WTC11 (cell line): ENCODE results near the gene OR3A2. TPM values are rescaled to one million over a fixed set of nuclear protein-coding genes. Genes with fewer than 3 reads are reported as not detected.

Experiments used
- ATAC-seq: fragments of 200-7000 bp; cut with Tn5 transposase; 2 replicates; pipeline ENCODE4 v1.10.0; 2021; ENCODE audit warnings: mild to moderate bottlenecking, moderate library complexity
- CTCF ChIA-PET: fragments of 300-600 bp; sonication (Branson Sonifier 250); formaldehyde crosslinking; loops from one replicate; lab custom pipeline; 2021; ENCODE audit warnings: antibody characterized with exemption; lab: Charles Lee
- POLR2A ChIA-PET: fragments of 350-600 bp; sonication (Branson Sonifier 250); formaldehyde crosslinking; loops from one replicate; lab custom pipeline; 2021; ENCODE audit warnings: antibody characterized with exemption; lab: Charles Lee
- DNase-seq: peaks from one replicate; pipeline ENCODE4 v3.0.0; 2021; ENCODE audit warnings: low spot score
- H3K27ac Mint-ChIP-seq: 2 replicates; pipeline ENCODE4 v1.8.0; 2021; ENCODE audit warnings: mixed read lengths
- H3K27me3 Mint-ChIP-seq: 2 replicates; pipeline ENCODE4 v1.8.0; 2021; ENCODE audit warnings: low read depth, mild to moderate bottlenecking, moderate library complexity, mixed read lengths
- H3K36me3 Mint-ChIP-seq: 2 replicates; pipeline ENCODE4 v1.8.0; 2021; ENCODE audit warnings: mixed read lengths
- H3K4me1 Mint-ChIP-seq: 2 replicates; pipeline ENCODE4 v1.8.0; 2022; ENCODE audit warnings: mixed read lengths
- H3K4me3 Mint-ChIP-seq: 2 replicates; pipeline ENCODE4 v1.8.0; 2021; ENCODE audit warnings: mild to moderate bottlenecking, moderate library complexity, mixed read lengths
- H3K9me3 Mint-ChIP-seq: 2 replicates; pipeline ENCODE4 v1.8.0; 2021; ENCODE audit warnings: mixed read lengths
- CREB1 ChIP-seq: sonication (generic); formaldehyde crosslinking; IDR thresholded peaks from 2 replicates; pipeline ENCODE4 v1.8.0; 2023; ENCODE audit warnings: mild to moderate bottlenecking, missing genetic modification reagents
- CREM ChIP-seq: sonication (generic); formaldehyde crosslinking; IDR thresholded peaks from 2 replicates; pipeline ENCODE4 v1.8.1; 2022; ENCODE audit warnings: mild to moderate bottlenecking, missing genetic modification reagents, moderate library complexity
- ELF4 ChIP-seq: sonication (generic); formaldehyde crosslinking; IDR thresholded peaks from 2 replicates; pipeline ENCODE4 v1.8.1; 2022; ENCODE audit warnings: low read depth, mild to moderate bottlenecking, moderate library complexity, missing genetic modification reagents
- EMX1 ChIP-seq: fragments of 250-450 bp; sonication (Bioruptor Pico); IDR thresholded peaks from 2 replicates; pipeline ENCODE4 v1.8.0; 2021; ENCODE audit warnings: mild to moderate bottlenecking
- FOXP1 ChIP-seq: sonication (generic); formaldehyde crosslinking; IDR thresholded peaks from 2 replicates; pipeline ENCODE4 v1.8.0; 2022; ENCODE audit warnings: missing genetic modification reagents, mild to moderate bottlenecking, moderate library complexity, borderline replicate concordance
- GTF2I ChIP-seq: fragments of 250-450 bp; sonication (Bioruptor Pico); conservative IDR thresholded peaks from 2 replicates; pipeline ENCODE4 v1.4.0; 2021; ENCODE audit warnings: mild to moderate bottlenecking
- MYBL2 ChIP-seq: sonication (generic); formaldehyde crosslinking; IDR thresholded peaks from 2 replicates; pipeline ENCODE4 v1.8.1; 2023; ENCODE audit warnings: mild to moderate bottlenecking, moderate library complexity, missing genetic modification reagents
- NFYB ChIP-seq: sonication (generic); formaldehyde crosslinking; conservative IDR thresholded peaks from 2 replicates; pipeline ENCODE4 v1.8.0; 2022; ENCODE audit warnings: low read depth, missing genetic modification reagents
- NR2C2 ChIP-seq: sonication (generic); formaldehyde crosslinking; IDR thresholded peaks from 2 replicates; pipeline ENCODE4 v1.8.0; 2022; ENCODE audit warnings: mild to moderate bottlenecking, missing genetic modification reagents
- SP1 ChIP-seq: sonication (generic); formaldehyde crosslinking; conservative IDR thresholded peaks from 2 replicates; pipeline ENCODE4 v1.8.1; 2022; ENCODE audit warnings: missing genetic modification reagents
- TEAD4 ChIP-seq: sonication (generic); formaldehyde crosslinking; IDR thresholded peaks from 2 replicates; pipeline ENCODE4 v1.8.0; 2022; ENCODE audit warnings: mild to moderate bottlenecking, missing genetic modification reagents
- ZNF263 ChIP-seq: sonication (generic); formaldehyde crosslinking; IDR thresholded peaks from 2 replicates; pipeline ENCODE4 v1.8.1; 2022; ENCODE audit warnings: low read depth, mild to moderate bottlenecking, moderate library complexity, missing genetic modification reagents
- total RNA-seq: library from RNA; stranded (reverse); gene quantifications from 3 replicates; pipeline ENCODE4 v1.2.3, GENCODE V29; 2021
- TF ChIP-seq, protein P1 (sequence below): sonication (generic); formaldehyde crosslinking; conservative IDR thresholded peaks from 2 replicates; pipeline ENCODE4 v1.8.1; 2022; ENCODE audit warnings: mild to moderate bottlenecking, missing genetic modification reagents
- TF ChIP-seq, protein P2 (sequence below): fragments of 250-450 bp; sonication (Bioruptor Pico); IDR thresholded peaks from 2 replicates; pipeline ENCODE4 v1.9.0; 2021; ENCODE audit warnings: mild to moderate bottlenecking
- TF ChIP-seq, protein P3 (sequence below): fragments of 250-450 bp; sonication (Bioruptor Pico); IDR thresholded peaks from 2 replicates; pipeline ENCODE4 v2.1.2; 2022; ENCODE audit warnings: mild to moderate bottlenecking, moderate library complexity
- TF ChIP-seq, protein P4 (sequence below): sonication (generic); formaldehyde crosslinking; IDR thresholded peaks from 2 replicates; pipeline ENCODE4 v1.8.1; 2022; ENCODE audit warnings: mild to moderate bottlenecking, moderate library complexity, missing genetic modification reagents
- TF ChIP-seq, protein P5 (sequence below): sonication (generic); formaldehyde crosslinking; IDR thresholded peaks from 2 replicates; pipeline ENCODE4 v1.8.1; 2023; ENCODE audit warnings: mild to moderate bottlenecking, moderate library complexity, missing genetic modification reagents
- TF ChIP-seq, protein P6 (sequence below): sonication (generic); formaldehyde crosslinking; IDR thresholded peaks from 2 replicates; pipeline ENCODE4 v1.8.0; 2022; ENCODE audit warnings: missing genetic modification reagents

Gene OR3A2
- total RNA-seq, 1 experiment from 2014 or later, result not detected

DNA sequence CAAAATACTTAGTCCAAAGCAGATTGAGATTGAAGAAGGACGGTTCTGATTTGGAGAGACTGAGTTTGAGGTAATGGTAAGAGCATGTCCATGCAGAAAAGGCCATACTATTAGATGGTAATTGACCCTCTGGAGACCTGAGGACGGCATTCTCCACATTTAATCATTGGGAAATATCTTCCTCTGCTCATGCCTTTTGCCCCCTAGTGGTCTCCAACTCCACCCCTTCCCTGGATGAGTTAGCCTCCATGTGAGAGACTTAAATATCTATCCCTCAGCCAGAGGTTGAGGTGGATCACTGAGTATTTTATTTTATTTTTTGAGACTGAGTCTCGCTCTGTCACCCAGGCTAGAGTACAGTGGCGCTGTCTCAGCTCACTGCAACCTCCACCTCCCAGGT lies 77.5 kb downstream of the OR3A2 start:
- CTCF ChIA-PET, result no interaction called here
- DNase-seq, result no peak
- H3K36me3 Mint-ChIP-seq, result no peaks in the 10 kb centered on the region
- TF ChIP-seq, protein P1, sequence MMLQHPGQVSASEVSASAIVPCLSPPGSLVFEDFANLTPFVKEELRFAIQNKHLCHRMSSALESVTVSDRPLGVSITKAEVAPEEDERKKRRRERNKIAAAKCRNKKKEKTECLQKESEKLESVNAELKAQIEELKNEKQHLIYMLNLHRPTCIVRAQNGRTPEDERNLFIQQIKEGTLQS (CRISPR knock-in tag), result no peak
- TF ChIP-seq ZNF263, result no peak
- no peak for TF ChIP-seq MYBL2 (CRISPR knock-in tag)
- TF ChIP-seq, protein P2, sequence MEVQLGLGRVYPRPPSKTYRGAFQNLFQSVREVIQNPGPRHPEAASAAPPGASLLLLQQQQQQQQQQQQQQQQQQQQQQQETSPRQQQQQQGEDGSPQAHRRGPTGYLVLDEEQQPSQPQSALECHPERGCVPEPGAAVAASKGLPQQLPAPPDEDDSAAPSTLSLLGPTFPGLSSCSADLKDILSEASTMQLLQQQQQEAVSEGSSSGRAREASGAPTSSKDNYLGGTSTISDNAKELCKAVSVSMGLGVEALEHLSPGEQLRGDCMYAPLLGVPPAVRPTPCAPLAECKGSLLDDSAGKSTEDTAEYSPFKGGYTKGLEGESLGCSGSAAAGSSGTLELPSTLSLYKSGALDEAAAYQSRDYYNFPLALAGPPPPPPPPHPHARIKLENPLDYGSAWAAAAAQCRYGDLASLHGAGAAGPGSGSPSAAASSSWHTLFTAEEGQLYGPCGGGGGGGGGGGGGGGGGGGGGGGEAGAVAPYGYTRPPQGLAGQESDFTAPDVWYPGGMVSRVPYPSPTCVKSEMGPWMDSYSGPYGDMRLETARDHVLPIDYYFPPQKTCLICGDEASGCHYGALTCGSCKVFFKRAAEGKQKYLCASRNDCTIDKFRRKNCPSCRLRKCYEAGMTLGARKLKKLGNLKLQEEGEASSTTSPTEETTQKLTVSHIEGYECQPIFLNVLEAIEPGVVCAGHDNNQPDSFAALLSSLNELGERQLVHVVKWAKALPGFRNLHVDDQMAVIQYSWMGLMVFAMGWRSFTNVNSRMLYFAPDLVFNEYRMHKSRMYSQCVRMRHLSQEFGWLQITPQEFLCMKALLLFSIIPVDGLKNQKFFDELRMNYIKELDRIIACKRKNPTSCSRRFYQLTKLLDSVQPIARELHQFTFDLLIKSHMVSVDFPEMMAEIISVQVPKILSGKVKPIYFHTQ, result no peak
- TF ChIP-seq CREB1 (CRISPR knock-in tag), result no peak
- no peak for ATAC-seq
- H3K4me1 Mint-ChIP-seq, result no peaks in the 10 kb centered on the region
- H3K27ac Mint-ChIP-seq, result no peak overlapping the region
- no peaks in the 10 kb centered on the region for H3K9me3 Mint-ChIP-seq
- H3K27me3 Mint-ChIP-seq, result peaks cover 3% of the 10 kb centered on the region; the same call in 1 of the 2 replicates
- POLR2A ChIA-PET, result no interaction called here
- H3K4me3 Mint-ChIP-seq, result no peak overlapping the region

DNA sequence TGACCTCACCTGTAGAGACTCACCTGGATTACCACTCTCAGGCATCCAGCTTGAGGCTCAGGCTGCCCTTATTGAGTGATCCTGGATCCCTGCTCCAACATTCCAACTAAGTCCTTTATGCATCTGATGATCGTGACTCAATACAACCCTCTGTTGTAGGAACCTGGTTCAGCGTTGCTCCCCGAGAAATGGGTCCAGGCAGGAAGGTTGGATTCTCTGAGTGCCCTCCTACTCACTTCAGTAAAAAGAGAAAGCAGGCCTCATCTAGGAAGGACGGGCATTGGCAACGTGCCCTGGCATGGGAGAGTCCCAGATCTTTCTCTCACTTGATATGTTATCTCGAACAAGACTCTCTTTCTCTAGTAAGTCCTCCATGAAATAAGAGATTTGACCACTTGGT lies 87.8 kb downstream of the OR3A2 start, which contains the start of gene OR3A1:
OR3A1 (minus strand) TSS at position 101 of the 400 bp plus-strand sequence. CDS start 5,778 bp downstream, outside the sequence.
- H3K9me3 Mint-ChIP-seq, result peaks cover 16% of the 10 kb centered on the region
- TF ChIP-seq GTF2I (no peak), TEAD4 (CRISPR knock-in tag) (no peak), FOXP1 (CRISPR knock-in tag) (no peak), CREM (no peak), NR2C2 (no peak), EMX1 (CRISPR knock-in tag) (no peak), SP1 (CRISPR knock-in tag) (no peak), NFYB (CRISPR knock-in tag) (no peak), ELF4 (CRISPR knock-in tag) (no peak)
- TF ChIP-seq, protein P3, sequence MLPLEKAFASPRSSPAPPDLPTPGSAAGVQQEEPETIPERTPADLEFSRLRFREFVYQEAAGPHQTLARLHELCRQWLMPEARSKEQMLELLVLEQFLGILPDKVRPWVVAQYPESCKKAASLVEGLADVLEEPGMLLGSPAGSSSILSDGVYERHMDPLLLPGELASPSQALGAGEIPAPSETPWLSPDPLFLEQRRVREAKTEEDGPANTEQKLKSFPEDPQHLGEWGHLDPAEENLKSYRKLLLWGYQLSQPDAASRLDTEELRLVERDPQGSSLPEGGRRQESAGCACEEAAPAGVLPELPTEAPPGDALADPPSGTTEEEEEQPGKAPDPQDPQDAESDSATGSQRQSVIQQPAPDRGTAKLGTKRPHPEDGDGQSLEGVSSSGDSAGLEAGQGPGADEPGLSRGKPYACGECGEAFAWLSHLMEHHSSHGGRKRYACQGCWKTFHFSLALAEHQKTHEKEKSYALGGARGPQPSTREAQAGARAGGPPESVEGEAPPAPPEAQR, result no peak
- TF ChIP-seq, protein P4, sequence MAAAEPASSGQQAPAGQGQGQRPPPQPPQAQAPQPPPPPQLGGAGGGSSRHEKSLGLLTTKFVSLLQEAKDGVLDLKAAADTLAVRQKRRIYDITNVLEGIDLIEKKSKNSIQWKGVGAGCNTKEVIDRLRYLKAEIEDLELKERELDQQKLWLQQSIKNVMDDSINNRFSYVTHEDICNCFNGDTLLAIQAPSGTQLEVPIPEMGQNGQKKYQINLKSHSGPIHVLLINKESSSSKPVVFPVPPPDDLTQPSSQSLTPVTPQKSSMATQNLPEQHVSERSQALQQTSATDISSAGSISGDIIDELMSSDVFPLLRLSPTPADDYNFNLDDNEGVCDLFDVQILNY (CRISPR knock-in tag), result no peak
- TF ChIP-seq, protein P5, sequence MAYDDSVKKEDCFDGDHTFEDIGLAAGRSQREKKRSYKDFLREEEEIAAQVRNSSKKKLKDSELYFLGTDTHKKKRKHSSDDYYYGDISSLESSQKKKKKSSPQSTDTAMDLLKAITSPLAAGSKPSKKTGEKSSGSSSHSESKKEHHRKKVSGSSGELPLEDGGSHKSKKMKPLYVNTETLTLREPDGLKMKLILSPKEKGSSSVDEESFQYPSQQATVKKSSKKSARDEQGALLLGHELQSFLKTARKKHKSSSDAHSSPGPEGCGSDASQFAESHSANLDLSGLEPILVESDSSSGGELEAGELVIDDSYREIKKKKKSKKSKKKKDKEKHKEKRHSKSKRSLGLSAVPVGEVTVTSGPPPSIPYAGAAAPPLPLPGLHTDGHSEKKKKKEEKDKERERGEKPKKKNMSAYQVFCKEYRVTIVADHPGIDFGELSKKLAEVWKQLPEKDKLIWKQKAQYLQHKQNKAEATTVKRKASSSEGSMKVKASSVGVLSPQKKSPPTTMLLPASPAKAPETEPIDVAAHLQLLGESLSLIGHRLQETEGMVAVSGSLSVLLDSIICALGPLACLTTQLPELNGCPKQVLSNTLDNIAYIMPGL, result no peak
- TF ChIP-seq, protein P2, result no peak
- TF ChIP-seq, protein P6, sequence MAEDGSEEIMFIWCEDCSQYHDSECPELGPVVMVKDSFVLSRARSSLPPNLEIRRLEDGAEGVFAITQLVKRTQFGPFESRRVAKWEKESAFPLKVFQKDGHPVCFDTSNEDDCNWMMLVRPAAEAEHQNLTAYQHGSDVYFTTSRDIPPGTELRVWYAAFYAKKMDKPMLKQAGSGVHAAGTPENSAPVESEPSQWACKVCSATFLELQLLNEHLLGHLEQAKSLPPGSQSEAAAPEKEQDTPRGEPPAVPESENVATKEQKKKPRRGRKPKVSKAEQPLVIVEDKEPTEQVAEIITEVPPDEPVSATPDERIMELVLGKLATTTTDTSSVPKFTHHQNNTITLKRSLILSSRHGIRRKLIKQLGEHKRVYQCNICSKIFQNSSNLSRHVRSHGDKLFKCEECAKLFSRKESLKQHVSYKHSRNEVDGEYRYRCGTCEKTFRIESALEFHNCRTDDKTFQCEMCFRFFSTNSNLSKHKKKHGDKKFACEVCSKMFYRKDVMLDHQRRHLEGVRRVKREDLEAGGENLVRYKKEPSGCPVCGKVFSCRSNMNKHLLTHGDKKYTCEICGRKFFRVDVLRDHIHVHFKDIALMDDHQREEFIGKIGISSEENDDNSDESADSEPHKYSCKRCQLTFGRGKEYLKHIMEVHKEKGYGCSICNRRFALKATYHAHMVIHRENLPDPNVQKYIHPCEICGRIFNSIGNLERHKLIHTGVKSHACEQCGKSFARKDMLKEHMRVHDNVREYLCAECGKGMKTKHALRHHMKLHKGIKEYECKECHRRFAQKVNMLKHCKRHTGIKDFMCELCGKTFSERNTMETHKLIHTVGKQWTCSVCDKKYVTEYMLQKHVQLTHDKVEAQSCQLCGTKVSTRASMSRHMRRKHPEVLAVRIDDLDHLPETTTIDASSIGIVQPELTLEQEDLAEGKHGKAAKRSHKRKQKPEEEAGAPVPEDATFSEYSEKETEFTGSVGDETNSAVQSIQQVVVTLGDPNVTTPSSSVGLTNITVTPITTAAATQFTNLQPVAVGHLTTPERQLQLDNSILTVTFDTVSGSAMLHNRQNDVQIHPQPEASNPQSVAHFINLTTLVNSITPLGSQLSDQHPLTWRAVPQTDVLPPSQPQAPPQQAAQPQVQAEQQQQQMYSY (CRISPR knock-in tag), result no peak

More for the DNA sequence above, 87.8 kb downstream of the OR3A2 start, which contains the start of gene OR3A1:
- Mint-ChIP-seq H3K27ac (no peak within 1 kb of the TSS), H3K36me3 (no peaks in the 10 kb centered on the region), H3K4me1 (no peaks in the 10 kb centered on the region), H3K4me3 (no peak within 1 kb of the TSS), H3K27me3 (peaks cover 5% of the 10 kb centered on the region)
- ATAC-seq, result no peak
- no peak for DNase-seq
- ChIA-PET CTCF (no interaction called here), POLR2A (no interaction called here)
